ENCODE results near the gene OR9A2.

Gene OR9A2

GRCh38 chr7:142999793-143000192 is 27.1 kb downstream of the OR9A2 start:
- Histone ChIP-seq H3K4me3 (replicated peaks; ENCODE audit: insufficient read depth, low read length) (no peak overlapping the region), H3K27ac (replicated peaks) (no peak overlapping the region), H3K27me3 (ENCODE audit: insufficient read depth, poor library complexity, severe bottlenecking) (no peaks in the 10 kb centered on the region)
- no peak for DNase-seq (ENCODE audit: low read depth in 1 of 2, low spot score in 1 of 2)
- TF ChIP-seq GABPA (IDR thresholded peaks at IDR 0.05; ENCODE audit: low read depth) (no peak), CTCF (IDR thresholded peaks at IDR 0.05; ENCODE audit: insufficient read depth, low read length) (no peak), REST (IDR thresholded peaks at IDR 0.05; ENCODE audit: insufficient replicate concordance, low read depth) (no peak), POLR2AphosphoS5 (IDR thresholded peaks at IDR 0.05; ENCODE audit: low read depth) (no peak), SPI1 (IDR thresholded peaks at IDR 0.05; ENCODE audit: borderline replicate concordance, low read depth) (no peak)

DNA sequence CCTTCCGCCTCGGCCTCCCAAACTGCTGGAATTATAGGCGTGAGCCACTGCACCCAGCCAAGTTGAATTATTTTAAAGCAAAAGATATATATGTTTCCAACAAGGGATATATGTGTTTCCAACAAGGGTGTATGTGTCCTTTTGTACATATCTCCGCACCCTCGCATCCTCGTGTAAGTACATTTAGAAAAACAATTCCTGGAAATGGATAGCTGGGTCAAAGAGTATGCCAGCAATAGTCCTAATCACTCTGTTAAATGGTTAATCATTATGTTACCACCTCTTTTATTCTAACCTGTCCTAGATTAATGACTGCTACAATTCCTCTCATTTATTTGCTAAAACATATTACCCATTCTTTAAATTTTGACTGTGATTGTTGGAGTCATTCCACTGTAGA is 28.0 kb downstream of the OR9A2 start:
- H3K4me3 ChIP-seq (replicated peaks; ENCODE audit: insufficient read depth, low read length) = no peak overlapping the region
- no peaks in the 10 kb centered on the region for H3K27me3 ChIP-seq (ENCODE audit: insufficient read depth, poor library complexity, severe bottlenecking)
- no peak overlapping the region for H3K27ac ChIP-seq (replicated peaks)
- no peak for TF ChIP-seq POLR2AphosphoS5 (IDR thresholded peaks at IDR 0.05; ENCODE audit: low read depth)
- TF ChIP-seq GABPA (IDR thresholded peaks at IDR 0.05; ENCODE audit: low read depth) = no peak
- TF ChIP-seq SPI1 (IDR thresholded peaks at IDR 0.05; ENCODE audit: borderline replicate concordance, low read depth) = no peak
- TF ChIP-seq REST (IDR thresholded peaks at IDR 0.05; ENCODE audit: insufficient replicate concordance, low read depth) = no peak
- no peak for DNase-seq (ENCODE audit: low read depth in 1 of 2, low spot score in 1 of 2)

DNA sequence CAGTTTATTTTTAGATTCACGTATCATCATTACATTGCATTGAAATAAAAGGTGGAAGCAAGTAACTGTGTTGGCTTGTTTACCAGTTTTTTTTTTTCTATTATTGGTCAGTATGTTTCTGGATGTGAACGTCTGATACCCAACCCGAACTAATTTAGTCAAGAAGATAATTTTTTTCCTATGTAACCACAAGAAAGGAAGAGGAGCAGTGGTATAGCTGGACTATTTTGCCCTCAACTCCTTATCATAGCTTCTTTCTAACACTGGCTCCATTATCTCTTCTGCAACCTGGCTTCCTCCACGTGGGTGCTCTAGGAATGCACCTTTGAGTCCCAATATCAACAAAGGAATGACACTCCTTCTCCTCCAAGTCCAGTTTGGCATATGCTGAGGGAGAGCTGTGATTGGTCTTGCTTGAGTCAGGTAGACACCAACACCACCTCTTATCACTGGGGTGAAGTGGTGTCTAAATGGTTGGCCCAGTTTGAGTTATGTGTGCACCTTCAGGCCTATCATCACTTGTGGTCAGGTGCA is 29.4 kb downstream of the OR9A2 start:
- Histone ChIP-seq H3K27me3 (ENCODE audit: insufficient read depth, poor library complexity, severe bottlenecking) (no peaks in the 10 kb centered on the region), H3K27ac (replicated peaks) (no peak overlapping the region), H3K4me3 (replicated peaks; ENCODE audit: insufficient read depth, low read length) (no peak overlapping the region)
- no peak for DNase-seq (ENCODE audit: low read depth in 1 of 2, low spot score in 1 of 2)
- no peak for TF ChIP-seq GABPA (IDR thresholded peaks at IDR 0.05; ENCODE audit: low read depth)
- TF ChIP-seq POLR2AphosphoS5 (IDR thresholded peaks at IDR 0.05; ENCODE audit: low read depth) = no peak
- no peak for TF ChIP-seq REST (IDR thresholded peaks at IDR 0.05; ENCODE audit: insufficient replicate concordance, low read depth)
- TF ChIP-seq SPI1 (IDR thresholded peaks at IDR 0.05; ENCODE audit: borderline replicate concordance, low read depth) = no peak
- no peak for TF ChIP-seq CTCF (IDR thresholded peaks at IDR 0.05; ENCODE audit: insufficient read depth, low read length)

Measured in HL-60 (cell line).